PC-3 (cell line): Measurements from ENCODE around the gene YPEL3. TPM values are rescaled to one million over a fixed set of nuclear protein-coding genes. Genes with fewer than 3 reads are reported as not detected.
"Not testable (repeated sequence)": the region's sequence is repeated elsewhere in the genome, so short reads cannot be mapped to it uniquely, and the experiment has no call there.

Experiments used
- ATAC-seq: fragments of 200-7000 bp; cut with Tn5 transposase; 2 replicates; pipeline ENCODE4 v1.9.1; 2020; ENCODE audit warnings: mild to moderate bottlenecking, moderate library complexity
- BruUV-seq: library from RNA; stranded (reverse); fragments of 400-500 nt; replicated peaks from 2 replicates; lab custom pipeline; 2021; lab: Mats Ljungman, UMichigan
- CTCF ChIA-PET: fragments of 300-600 bp; sonication (Branson Sonifier 250); formaldehyde crosslinking; loops from one replicate; lab custom pipeline; 2022; ENCODE audit warnings: antibody characterized with exemption; lab: Charles Lee
- POLR2A ChIA-PET: fragments of 300-600 bp; sonication (Branson Sonifier 250); formaldehyde crosslinking; loops from one replicate; lab custom pipeline; 2022; ENCODE audit warnings: antibody characterized with exemption; ENCODE audit not compliant: unreplicated experiment; lab: Charles Lee
- DNase-seq: peaks from one replicate; pipeline ENCODE4 v3.0.0-alpha.2; 2015
- H2AFZ ChIP-seq: fragments of 300-600 bp; sonication (generic); 2 replicates; pipeline ENCODE4 v1.6.0; 2016; ENCODE audit warnings: antibody characterized with exemption, low read length
- H3F3A ChIP-seq: fragments of 300-600 bp; sonication (generic); one replicate; pipeline ENCODE4 v1.6.0; 2017; ENCODE audit warnings: antibody characterized with exemption, low read length, control low read depth, mild to moderate bottlenecking; ENCODE audit not compliant: unreplicated experiment
- H3K27ac ChIP-seq: fragments of 300-600 bp; sonication (generic); 2 replicates; pipeline ENCODE4 v1.5.1; 2016; ENCODE audit warnings: mild to moderate bottlenecking, low read length
- H3K27me3 ChIP-seq: fragments of 300-600 bp; sonication (generic); 2 replicates; pipeline ENCODE4 v1.6.1; 2016; ENCODE audit warnings: low read length, mixed read lengths
- H3K36me3 ChIP-seq: fragments of 300-600 bp; sonication (generic); 2 replicates; pipeline ENCODE4 v1.6.1; 2016; ENCODE audit warnings: low read depth, mixed run types, low read length, mixed read lengths
- H3K4me1 ChIP-seq: fragments of 300-600 bp; sonication (generic); 2 replicates; pipeline ENCODE4 v1.5.1; 2016; ENCODE audit warnings: low read length; ENCODE audit not compliant: insufficient read depth
- H3K4me2 ChIP-seq: fragments of 300-600 bp; sonication (generic); 2 replicates; pipeline ENCODE4 v1.6.0; 2016; ENCODE audit warnings: low read length
- H3K4me3 ChIP-seq: fragments of 300-600 bp; sonication (generic); 2 replicates; pipeline ENCODE4 v1.5.1; 2016; ENCODE audit warnings: mild to moderate bottlenecking, low read length, mixed read lengths
- H3K79me2 ChIP-seq: fragments of 300-600 bp; sonication (generic); 2 replicates; pipeline ENCODE4 v1.6.1; 2017; ENCODE audit warnings: low read length, mixed read lengths
- H3K9ac ChIP-seq: fragments of 300-600 bp; sonication (generic); 2 replicates; pipeline ENCODE4 v1.6.0; 2016; ENCODE audit warnings: mild to moderate bottlenecking, low read length
- H3K9me2 ChIP-seq: fragments of 300-600 bp; sonication (generic); replicated peaks from 2 replicates; pipeline ENCODE4 v1.6.1; 2016; ENCODE audit warnings: mixed run types, low read length, mixed read lengths
- H3K9me3 ChIP-seq: fragments of 300-600 bp; sonication (generic); 2 replicates; pipeline ENCODE4 v1.6.1; 2016; ENCODE audit warnings: low read length, mixed read lengths
- H4K20me1 ChIP-seq: fragments of 300-600 bp; sonication (generic); 2 replicates; pipeline ENCODE4 v1.6.1; 2016; ENCODE audit warnings: low read length, mixed read lengths
- EZH2 ChIP-seq: fragments of 300-600 bp; sonication (generic); IDR thresholded peaks from one replicate; pipeline ENCODE4 v1.6.1; 2017; ENCODE audit warnings: antibody characterized with exemption, mild to moderate bottlenecking, low read length; ENCODE audit not compliant: unreplicated experiment
- EZH2phosphoT487 ChIP-seq: fragments of 300-600 bp; sonication (generic); IDR thresholded peaks from 2 replicates; pipeline ENCODE4 v1.6.1; 2018; ENCODE audit warnings: mild to moderate bottlenecking, antibody characterized with exemption, low read length, borderline replicate concordance
- intact Hi-C: fragments of 100-400 bp; cut with micrococcal nuclease; formaldehyde crosslinking; loops from 2 replicates; pipeline ENCODE4 v1.9.0; 2023
- total RNA-seq: library from RNA; depleted of rRNA; stranded (reverse); fragments of >200 nt; gene quantifications from 2 replicates; pipeline ENCODE4 v1.2.3, GENCODE V29; 2014
- TF ChIP-seq, protein P1 (sequence below): fragments of 300-600 bp; sonication (generic); conservative IDR thresholded peaks from 2 replicates; pipeline ENCODE4 v1.5.1; 2017; ENCODE audit warnings: antibody characterized with exemption, low read depth, mild to moderate bottlenecking, low read length

YPEL3 gene
- total RNA-seq, 1 experiment from 2014 or later: 7.7 TPM

- Histone ChIP-seq H3K4me3 (no peak overlapping the region), H3K4me1 (no peaks in the 10 kb centered on the region), H3K27ac (no peak overlapping the region), H4K20me1 (no peaks in the 10 kb centered on the region), H3K9ac (no peak overlapping the region), H3K79me2 (no peaks in the 10 kb centered on the region), H3K9me3 (no peaks in the 10 kb centered on the region), H2AFZ (no peak overlapping the region), H3K27me3 (no peaks in the 10 kb centered on the region), H3K4me2 (no peak overlapping the region), H3F3A (no peaks in the 10 kb centered on the region), H3K9me2 (no peaks in the 10 kb centered on the region), H3K36me3 (no peaks in the 10 kb centered on the region)
- intact Hi-C loops: no loop called here
- BruUV-seq: no TSS peak
- no peak for DNase-seq
- POLR2A ChIA-PET: no interaction called here
- CTCF ChIA-PET: no interaction called here
- TF ChIP-seq, protein P1, sequence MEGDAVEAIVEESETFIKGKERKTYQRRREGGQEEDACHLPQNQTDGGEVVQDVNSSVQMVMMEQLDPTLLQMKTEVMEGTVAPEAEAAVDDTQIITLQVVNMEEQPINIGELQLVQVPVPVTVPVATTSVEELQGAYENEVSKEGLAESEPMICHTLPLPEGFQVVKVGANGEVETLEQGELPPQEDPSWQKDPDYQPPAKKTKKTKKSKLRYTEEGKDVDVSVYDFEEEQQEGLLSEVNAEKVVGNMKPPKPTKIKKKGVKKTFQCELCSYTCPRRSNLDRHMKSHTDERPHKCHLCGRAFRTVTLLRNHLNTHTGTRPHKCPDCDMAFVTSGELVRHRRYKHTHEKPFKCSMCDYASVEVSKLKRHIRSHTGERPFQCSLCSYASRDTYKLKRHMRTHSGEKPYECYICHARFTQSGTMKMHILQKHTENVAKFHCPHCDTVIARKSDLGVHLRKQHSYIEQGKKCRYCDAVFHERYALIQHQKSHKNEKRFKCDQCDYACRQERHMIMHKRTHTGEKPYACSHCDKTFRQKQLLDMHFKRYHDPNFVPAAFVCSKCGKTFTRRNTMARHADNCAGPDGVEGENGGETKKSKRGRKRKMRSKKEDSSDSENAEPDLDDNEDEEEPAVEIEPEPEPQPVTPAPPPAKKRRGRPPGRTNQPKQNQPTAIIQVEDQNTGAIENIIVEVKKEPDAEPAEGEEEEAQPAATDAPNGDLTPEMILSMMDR: no peak
- TF ChIP-seq EZH2 (no peak), EZH2phosphoT487 (no peak)
- no peak for ATAC-seq
These were observed 36.0 kb upstream of the YPEL3 start for GRCh38 chr16:30131869-30132475.

GRCh38 chr16:30127993-30128392 lies 32.0 kb upstream of the YPEL3 start:
- Histone ChIP-seq H2AFZ (no peak overlapping the region), H3F3A (no peaks in the 10 kb centered on the region), H3K36me3 (no peaks in the 10 kb centered on the region), H3K4me2 (no peak overlapping the region), H3K4me1 (peaks cover 10% of the 10 kb centered on the region), H3K79me2 (no peaks in the 10 kb centered on the region), H3K9me3 (no peaks in the 10 kb centered on the region), H3K9me2 (no peaks in the 10 kb centered on the region), H3K4me3 (no peak overlapping the region), H3K9ac (no peak overlapping the region), H4K20me1 (no peaks in the 10 kb centered on the region), H3K27me3 (no peaks in the 10 kb centered on the region), H3K27ac (no peak overlapping the region)
- no peak for DNase-seq
- TF ChIP-seq EZH2phosphoT487 (no peak), EZH2 (no peak)
- TF ChIP-seq, protein P1: no peak
- ChIA-PET POLR2A (no interaction called here), CTCF (no interaction called here)
- no peak for ATAC-seq
- intact Hi-C loops: no loop called here
- no TSS peak for BruUV-seq

- ATAC-seq, H3K79me2 ChIP-seq, BruUV-seq, H3K4me3 ChIP-seq, H3K9ac ChIP-seq, H3K27ac ChIP-seq, H2AFZ ChIP-seq, H3K9me2 ChIP-seq, POLR2A ChIA-PET, H3K4me1 ChIP-seq, intact Hi-C loops, H3K27me3 ChIP-seq, H3K36me3 ChIP-seq, H3F3A ChIP-seq, H3K4me2 ChIP-seq, H3K9me3 ChIP-seq, H4K20me1 ChIP-seq, DNase-seq: not testable (repeated sequence)
- CTCF ChIA-PET: interaction anchor here (2.0 kb wide), 1 partner anchor 34 kb away, joined by 13 read pairs; the partner anchor contains the start of gene TBX6
These were observed 29.7 kb upstream of the YPEL3 start for GRCh38 chr16:30125690-30126089.
